Gastroesophageal sphincter (tissue), 4 donors: ENCODE results near the gene TRIM7. TPM values are rescaled to one million over a fixed set of nuclear protein-coding genes. Genes with fewer than 3 reads are reported as not detected.

Experiments used
- ATAC-seq: fragments of 150-250 bp; one replicate; pipeline ENCODE4 v1.9.1; 2016; ENCODE audit warnings: mild to moderate bottlenecking, moderate library complexity
- H3K27ac ChIP-seq, 4 donors: fragments of 200-600 bp; sonication (generic) in 3 of 4; 1 replicate in 3 of 4; 2 replicates in 1 of 4; pipeline ENCODE4 v1.5.1; 2016 to 2019
- H3K27me3 ChIP-seq: fragments of 200-600 bp; sonication (generic); one replicate; pipeline ENCODE4 v1.5.1; 2019
- H3K36me3 ChIP-seq, 2 donors: fragments of 200-600 bp; sonication (generic); one replicate each; pipeline ENCODE4 v1.5.1; 2019; ENCODE audit warnings: control low read depth in 1 of 2
- H3K4me1 ChIP-seq, 3 donors: fragments of 200-600 bp; sonication (generic); 1 replicate in 2 of 3; 2 replicates in 1 of 3; pipeline ENCODE4 v1.5.1; 2016 to 2019; ENCODE audit warnings: control low read depth in 2 of 3
- H3K4me3 ChIP-seq, 2 donors: fragments of 200-600 bp; sonication (generic); one replicate each; pipeline ENCODE4 v1.5.1; 2019; ENCODE audit warnings: mild to moderate bottlenecking in 1 of 2, moderate library complexity in 1 of 2
- H3K9me3 ChIP-seq, 3 donors: fragments of 200-600 bp; sonication (generic); one replicate each; pipeline ENCODE4 v1.5.1; 2017 to 2019; ENCODE audit warnings: control low read depth in 2 of 3
- EP300 ChIP-seq: sonication (generic); formaldehyde crosslinking; IDR thresholded peaks from one replicate; pipeline ENCODE4 v1.6.1; 2017; ENCODE audit warnings: antibody characterized with exemption, mild to moderate bottlenecking
- POLR2A ChIP-seq, 2 donors: fragments of 450-650 bp; IDR thresholded peaks; one replicate each; pipeline ENCODE4 v1.6.1; 2017; ENCODE audit warnings: antibody characterized with exemption in 2 of 2, mild to moderate bottlenecking in 2 of 2, moderate library complexity in 1 of 2
- POLR2AphosphoS5 ChIP-seq: sonication (generic); formaldehyde crosslinking; IDR thresholded peaks from one replicate; pipeline ENCODE4 v1.6.1; 2017; ENCODE audit warnings: antibody characterized with exemption
- WGBS, 2 donors: methylation state at CpG; one replicate each; pipeline ENCODE4 v1.1.5; 2018; ENCODE audit warnings: low coverage in 1 of 2; 5-methylcytosine and 5-hydroxymethylcytosine counted together
- total RNA-seq, 4 donors: library from RNA; depleted of rRNA; stranded (reverse); fragments of >200 nt; gene quantifications; one replicate each; pipeline ENCODE4 v1.1.0, GENCODE V29; 2016
- TF ChIP-seq, protein P1 (sequence below), 4 experiments: fragments of 200-600 bp in 2 of 4; fragments of 450-650 bp in 2 of 4; sonication (generic) in 1 of 4; IDR thresholded peaks; one replicate each; pipeline ENCODE4 v1.5.1; 2017 to 2019; ENCODE audit warnings: antibody characterized with exemption in 4 of 4, mild to moderate bottlenecking in 2 of 4, moderate library complexity in 2 of 4

The TRIM7 gene
- total RNA-seq, 4 donors from 2014 or later = 3.0 to 11.0 (median 4.7) TPM

DNA sequence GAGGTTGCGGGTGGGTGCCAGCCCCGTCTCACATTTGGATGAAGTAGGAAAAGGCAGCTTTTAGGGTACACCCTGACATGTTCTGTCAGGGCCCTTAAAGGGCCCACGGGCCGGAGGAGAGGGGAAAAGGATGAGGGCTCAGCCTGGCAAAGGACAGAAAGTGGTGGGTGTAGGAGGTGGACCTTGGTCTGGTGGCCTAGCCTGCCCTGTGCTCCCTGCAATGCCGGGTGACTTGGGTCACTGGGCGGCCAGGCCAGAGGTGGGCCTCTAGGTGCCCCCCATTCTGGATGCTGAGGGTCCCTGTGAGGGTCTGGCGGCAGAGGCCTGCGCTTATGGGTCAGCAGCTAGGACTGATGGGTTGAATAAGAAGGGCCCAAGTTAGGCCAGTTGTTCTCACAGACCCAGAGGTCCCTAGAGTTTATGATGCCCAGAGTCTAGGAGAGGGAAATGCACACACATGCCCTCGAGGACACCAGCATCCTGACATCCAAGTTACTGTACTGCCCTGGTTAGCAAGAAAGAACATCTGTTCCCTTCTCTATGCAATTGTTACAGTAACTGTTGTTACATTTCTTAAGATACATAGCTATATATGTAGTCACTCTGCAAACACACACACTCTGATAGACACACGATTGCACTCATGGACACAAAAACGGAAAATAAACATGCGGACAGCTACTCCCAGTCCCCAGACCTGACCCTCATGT is 12.5 kb downstream of the TRIM7 start:
- peak overlapping the region; percentile 79 to 96 (median 92) for H3K27ac ChIP-seq
- H3K36me3 ChIP-seq = no peaks in the 10 kb centered on the region
- 34 to 42% methylated on average over 7 to 9 of the region's 12 CpGs for WGBS, 2 donors

DNA sequence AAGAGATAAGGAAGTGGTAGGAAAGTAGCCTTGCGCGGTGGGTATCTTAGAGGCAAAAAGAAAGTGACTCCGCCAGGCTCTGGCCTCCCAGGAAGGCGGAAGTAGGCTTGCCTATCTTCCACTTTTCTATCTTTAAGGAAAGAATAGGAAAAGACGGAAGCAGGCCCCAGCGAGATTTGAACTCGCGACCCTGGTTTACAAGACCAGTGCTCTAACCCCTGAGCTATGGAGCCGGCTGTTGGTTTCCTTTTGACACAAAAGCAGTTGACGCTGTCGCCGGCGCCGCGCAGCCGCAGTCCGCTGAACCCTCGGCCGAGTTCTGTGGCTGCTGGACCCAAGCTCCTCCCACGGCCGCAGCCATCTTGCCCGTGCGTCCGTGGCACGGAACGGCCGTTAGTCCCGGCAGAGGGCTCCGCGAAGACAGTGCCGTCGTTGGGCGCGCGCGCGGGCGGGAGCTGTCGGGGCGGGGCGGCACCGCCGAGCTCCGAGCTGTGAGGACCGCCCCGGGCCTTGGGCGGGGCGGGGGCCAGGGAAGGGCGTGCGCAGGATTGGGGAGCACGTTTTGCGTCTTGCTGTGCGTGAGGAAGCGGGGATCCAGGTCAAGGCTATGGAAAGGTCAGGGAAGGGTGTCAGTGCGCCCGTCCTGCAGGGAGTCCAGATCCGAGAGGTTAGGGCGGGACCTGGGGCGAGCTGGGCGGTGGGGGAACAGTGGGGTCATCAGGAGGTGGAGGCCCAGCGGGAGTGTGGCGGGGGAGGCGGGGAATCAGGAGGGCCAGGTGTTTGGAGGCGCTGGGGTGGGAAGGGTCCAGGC is 13.3 kb downstream of the TRIM7 start:
- TF ChIP-seq EP300 (no peak), POLR2A (IDR thresholded peaks at IDR 0.05) (peak; percentile 65 to 78), POLR2AphosphoS5 (peak; percentile 75)
- TF ChIP-seq, protein P1, sequence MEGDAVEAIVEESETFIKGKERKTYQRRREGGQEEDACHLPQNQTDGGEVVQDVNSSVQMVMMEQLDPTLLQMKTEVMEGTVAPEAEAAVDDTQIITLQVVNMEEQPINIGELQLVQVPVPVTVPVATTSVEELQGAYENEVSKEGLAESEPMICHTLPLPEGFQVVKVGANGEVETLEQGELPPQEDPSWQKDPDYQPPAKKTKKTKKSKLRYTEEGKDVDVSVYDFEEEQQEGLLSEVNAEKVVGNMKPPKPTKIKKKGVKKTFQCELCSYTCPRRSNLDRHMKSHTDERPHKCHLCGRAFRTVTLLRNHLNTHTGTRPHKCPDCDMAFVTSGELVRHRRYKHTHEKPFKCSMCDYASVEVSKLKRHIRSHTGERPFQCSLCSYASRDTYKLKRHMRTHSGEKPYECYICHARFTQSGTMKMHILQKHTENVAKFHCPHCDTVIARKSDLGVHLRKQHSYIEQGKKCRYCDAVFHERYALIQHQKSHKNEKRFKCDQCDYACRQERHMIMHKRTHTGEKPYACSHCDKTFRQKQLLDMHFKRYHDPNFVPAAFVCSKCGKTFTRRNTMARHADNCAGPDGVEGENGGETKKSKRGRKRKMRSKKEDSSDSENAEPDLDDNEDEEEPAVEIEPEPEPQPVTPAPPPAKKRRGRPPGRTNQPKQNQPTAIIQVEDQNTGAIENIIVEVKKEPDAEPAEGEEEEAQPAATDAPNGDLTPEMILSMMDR (IDR thresholded peaks at IDR 0.05) = peak in 1 of 4 experiments; percentile 21
- WGBS, 2 donors = 0 to 20% methylated on average over 1 to 13 of the region's 64 CpGs
- Histone ChIP-seq H3K27me3 (no peaks in the 10 kb centered on the region), H3K9me3 (no peaks in the 10 kb centered on the region), H3K4me1 (peaks cover 0 to 52% (median 6%) of the 10 kb centered on the region in 3 donors), H3K36me3 (no peaks in the 10 kb centered on the region), H3K4me3 (peak overlapping the region; percentile 82 to 90), H3K27ac (peak overlapping the region; percentile 79 to 96 (median 92))
- peak; percentile 86 for ATAC-seq

More for the DNA sequence above, 12.5 kb downstream of the TRIM7 start:
- Histone ChIP-seq H3K4me3 (peak overlapping the region; percentile 82 to 90), H3K27me3 (no peaks in the 10 kb centered on the region), H3K9me3 (no peaks in the 10 kb centered on the region), H3K4me1 (peaks cover 0 to 47% (median 6%) of the 10 kb centered on the region in 3 donors)
- ATAC-seq = no peak
- TF ChIP-seq, protein P1 (IDR thresholded peaks at IDR 0.05) = no peak
- TF ChIP-seq POLR2AphosphoS5 (no peak), EP300 (no peak), POLR2A (IDR thresholded peaks at IDR 0.05) (no peak)

DNA sequence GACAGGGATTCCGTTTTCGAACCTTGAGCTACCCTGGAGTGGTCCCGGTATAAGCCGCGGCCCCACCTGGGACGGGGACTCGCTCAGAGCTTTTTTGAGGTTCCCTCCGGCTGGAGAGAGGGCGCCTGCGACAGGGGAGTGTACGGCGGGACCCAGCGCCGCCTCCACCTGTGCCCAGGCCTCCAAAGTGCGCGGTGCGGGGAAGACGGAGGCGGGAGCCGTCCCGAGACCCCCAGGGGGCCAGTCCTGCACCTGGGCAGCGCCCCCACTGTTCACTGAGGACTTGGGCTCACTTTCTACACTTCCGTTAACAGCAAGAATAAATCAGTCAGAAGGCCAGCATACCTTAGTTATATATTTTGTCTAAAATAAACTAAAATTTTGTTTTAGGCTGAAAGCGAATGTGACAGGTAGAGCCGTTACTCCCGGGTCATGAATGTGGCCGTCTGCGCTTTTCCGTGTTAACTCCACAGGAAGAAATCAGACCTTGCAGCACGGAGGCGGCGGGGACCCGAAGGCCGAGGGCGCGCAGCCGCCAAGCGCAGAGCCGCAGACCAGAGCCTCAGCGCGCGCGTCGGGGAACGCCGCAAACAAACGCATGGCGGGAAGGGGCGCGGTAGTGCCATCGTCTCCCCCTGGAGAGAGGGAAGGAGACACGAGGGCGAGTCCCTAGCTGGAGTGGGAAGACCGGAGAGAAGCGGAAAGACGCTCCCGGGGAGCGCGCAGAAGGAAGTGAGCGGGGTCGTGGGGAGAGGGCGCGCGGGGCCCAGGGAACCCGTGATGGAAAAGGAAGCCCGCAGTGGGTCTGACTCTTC is 14.1 kb downstream of the TRIM7 start:
- Histone ChIP-seq H3K27ac (peak overlapping the region; percentile 51 to 96 (median 92)), H3K4me3 (peak overlapping the region; percentile 82 to 90), H3K9me3 (no peaks in the 10 kb centered on the region), H3K4me1 (peaks cover 0 to 52% (median 6%) of the 10 kb centered on the region in 3 donors), H3K36me3 (no peaks in the 10 kb centered on the region), H3K27me3 (no peaks in the 10 kb centered on the region)
- no peak for ATAC-seq
- WGBS, 2 donors = 1% methylated on average over 21 of the region's 66 CpGs; no CpG with 5 or more reads in 1 of the 2 donors
- TF ChIP-seq POLR2A (IDR thresholded peaks at IDR 0.05) = no peak
- TF ChIP-seq, protein P1 (IDR thresholded peaks at IDR 0.05) = peak in 2 of 4 experiments; percentile 7 to 44

DNA sequence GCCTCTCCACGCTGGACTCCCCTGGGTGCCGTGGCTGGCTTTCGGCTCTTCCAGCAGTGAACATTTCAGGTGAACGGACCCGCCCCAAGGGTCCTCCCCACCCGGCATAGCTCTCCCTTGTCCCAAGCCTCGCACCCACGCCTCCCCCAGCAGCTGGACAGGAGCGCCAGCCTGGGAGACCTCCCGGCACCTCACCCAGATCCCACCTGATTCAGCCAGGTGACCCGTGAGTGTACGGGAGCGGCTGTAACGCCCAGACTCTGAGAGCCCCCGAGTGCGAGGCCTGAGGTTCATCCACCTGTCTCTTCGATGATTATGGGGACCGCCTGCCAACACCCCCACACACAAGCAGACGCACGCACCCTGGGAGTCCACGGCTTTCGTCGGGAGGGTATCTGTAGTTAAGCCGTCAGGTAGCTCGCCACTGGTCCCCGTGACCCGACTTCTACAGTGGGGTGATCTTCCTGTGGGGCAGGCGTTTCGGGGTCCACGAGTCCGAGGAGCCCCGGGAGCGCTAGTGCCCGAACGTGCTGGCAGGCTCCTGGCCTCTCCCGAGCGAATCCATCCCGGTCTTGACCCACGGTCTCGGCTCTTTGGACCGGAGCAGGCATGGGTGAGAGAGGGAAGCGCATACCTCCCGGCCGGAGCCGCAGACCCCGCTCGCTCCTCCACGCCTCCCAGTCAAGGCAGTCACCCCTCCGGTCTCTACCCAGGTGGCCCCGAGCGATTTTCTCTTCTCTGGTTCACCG is 14.9 kb downstream of the TRIM7 start:
- Histone ChIP-seq H3K27me3 (no peaks in the 10 kb centered on the region), H3K4me1 (peaks cover 0 to 54% (median 6%) of the 10 kb centered on the region in 3 donors), H3K4me3 (peak overlapping the region; percentile 82 to 90), H3K27ac (peak overlapping the region in 3 of 4 donors; percentile 92 to 96 (median 93)), H3K36me3 (no peaks in the 10 kb centered on the region), H3K9me3 (no peaks in the 10 kb centered on the region)
- 0 to 1% methylated on average over 2 to 26 of the region's 52 CpGs for WGBS, 2 donors
- ATAC-seq = no peak
- TF ChIP-seq, protein P1 (IDR thresholded peaks at IDR 0.05) = no peak
- TF ChIP-seq POLR2AphosphoS5 (no peak), EP300 (no peak), POLR2A (IDR thresholded peaks at IDR 0.05) (no peak)
